Nucleus accumbens (tissue), 56 donors: ENCODE results near the gene SCLT1.
"Not testable (repeated sequence)": the region's sequence is repeated elsewhere in the genome, so short reads cannot be mapped to it uniquely, and the experiment has no call there.

ENCODE experiments used
- DNase-seq, 56 donors: peaks; one replicate each; lab custom pipeline; 2025; lab: John Stamatoyannopoulos, UW

SCLT1 gene

DNA sequence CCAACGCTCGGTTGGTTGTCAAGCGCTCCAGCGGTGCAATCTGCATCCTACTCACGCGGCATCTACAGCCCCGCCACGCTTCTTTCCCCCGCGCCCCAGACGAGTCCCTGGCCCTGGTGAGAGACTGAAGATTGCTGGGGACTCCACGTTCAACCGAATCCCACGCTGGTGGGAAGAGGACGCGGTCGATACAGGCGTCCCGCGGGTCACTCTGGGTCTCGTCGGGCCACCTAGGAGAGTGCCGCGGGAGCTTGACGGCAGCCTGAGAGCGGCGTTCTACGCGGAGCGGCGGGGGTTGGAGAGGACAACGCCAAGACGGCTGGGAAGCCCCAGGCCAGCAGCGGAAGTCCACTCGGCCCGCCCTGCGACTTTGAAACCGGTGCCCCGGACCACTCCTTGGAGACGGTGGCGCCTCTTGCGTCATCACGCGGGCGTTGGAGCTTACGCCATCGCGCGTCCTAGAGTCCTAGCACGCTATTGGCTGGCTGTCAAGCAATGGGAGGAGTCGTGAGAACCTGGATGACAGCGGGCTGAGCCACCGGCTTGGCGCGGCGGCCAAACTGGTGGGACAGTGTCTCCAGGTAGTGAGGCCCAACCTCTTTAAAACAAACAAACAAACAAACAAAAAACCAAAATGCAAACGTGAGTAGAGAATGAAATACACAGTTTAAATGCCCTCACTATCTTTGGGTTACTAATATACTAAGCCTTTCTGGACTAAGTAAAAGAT is at the start of gene SCLT1:
TSS of gene SCLT1 (minus strand) at position 349 of the 730 bp plus-strand sequence. CDS start 436 bp downstream, outside the sequence.
- DNase-seq, result peak; percentile 63 to 99 (median 94)

DNA sequence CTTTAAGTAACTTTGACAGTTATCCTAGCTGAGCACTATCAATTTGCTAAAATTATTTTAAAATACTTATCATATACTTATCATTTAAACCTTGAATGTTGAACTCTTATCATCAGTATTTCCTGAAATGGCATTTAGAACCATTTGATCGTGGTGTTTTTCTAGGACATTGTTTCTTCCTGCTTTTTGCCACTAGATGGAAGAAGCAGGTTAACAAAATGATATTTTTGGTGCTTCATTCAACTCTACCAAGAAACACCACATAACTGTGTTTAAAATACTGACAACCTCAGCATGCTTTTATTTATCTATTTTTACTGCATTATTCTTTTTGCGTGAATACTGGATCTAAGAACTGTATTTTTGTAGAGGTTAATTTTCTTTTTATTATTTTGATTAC is 47.2 kb upstream of the SCLT1 start:
- no peak for DNase-seq

DNA sequence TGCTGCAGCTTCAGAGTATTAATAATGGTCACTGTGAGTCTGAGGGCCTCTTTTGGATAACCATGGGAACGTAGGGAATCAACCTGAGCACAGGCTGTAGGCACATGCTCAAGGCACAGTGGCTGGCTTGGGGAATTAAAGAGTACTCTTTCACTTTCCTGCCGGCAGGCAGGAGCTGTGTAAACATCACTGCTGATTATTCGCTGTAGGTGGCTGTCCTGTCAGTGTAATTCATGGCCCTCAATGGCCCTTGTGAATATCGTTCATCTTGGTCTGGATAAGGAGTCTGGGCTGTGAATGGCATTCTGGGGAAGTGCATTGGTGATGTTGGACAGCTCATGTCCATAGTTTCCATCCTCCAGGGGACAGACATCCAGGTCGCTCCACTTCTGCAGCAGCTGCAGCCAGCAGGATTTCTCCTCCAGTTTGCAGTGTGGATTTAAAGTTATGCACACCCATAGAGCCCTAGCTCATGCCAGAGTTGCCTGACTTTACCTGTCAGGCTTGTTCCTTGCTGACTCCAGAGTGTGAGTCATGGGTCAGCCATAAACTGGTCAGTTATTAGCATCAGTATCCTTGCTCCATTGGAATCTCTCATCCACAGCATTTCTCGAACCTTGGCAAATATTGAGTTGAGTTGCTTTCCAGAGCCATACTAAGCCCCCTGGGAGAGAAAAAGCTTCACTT is 45.6 kb upstream of the SCLT1 start:
- DNase-seq, result no peak

DNA sequence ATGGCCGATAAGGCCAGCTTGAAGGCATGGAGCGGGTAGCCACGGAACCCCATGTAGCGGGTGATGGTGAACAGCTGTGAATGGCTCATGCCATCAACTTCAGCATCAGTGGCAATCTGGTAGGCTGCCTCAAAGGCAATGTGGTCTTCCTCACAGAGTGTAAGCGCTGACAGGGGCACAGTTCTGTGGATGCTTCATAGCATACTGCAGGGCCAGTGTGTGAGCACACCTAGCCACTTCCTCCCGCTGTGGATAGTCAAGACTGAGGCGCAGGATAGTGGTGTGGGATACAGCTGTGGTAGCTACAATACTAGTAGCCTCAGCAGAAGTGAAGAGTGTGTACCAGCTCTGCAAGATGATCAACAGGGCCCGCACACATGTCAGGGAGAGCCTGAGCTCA is 43.1 kb upstream of the SCLT1 start:
- no peak for DNase-seq

DNA sequence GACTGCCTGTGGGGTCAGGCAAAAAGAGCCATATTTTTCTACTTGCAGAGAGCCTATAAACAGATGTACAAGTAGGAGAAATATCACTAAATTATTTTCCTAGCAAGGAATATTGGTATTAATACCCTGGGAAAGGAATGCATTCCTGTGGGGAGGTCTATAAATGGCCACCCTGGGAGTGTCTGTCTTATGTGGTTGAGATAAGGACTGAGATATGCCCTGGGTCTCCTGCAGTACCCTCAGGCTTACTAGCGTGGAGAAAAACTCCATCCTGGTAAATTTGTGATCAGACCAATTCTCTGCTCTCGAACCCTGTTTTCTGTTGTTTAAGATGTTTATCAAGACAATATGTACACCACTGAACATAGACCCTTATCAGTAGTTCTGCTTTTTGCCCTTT is 38.0 kb upstream of the SCLT1 start:
- DNase-seq, result no peak

DNA sequence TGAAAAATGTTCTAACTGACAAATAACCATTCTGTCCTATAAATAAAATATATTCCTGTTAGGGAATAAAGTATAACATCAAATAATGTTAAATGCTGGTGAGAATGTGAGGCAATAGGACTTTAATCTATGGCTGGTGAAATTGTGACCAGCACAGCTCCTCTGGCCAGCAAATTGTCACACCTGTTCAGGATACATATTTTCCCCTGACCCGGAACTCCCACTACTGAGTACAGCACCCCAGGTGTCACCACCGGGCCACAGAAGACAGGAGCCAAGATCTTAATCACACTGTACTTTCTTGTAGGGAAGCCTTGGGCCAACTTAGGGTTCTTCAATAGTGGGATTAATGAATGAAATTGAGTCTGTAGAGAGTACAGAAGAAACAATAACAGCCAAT is 35.8 kb upstream of the SCLT1 start:
- DNase-seq, result no peak

DNA sequence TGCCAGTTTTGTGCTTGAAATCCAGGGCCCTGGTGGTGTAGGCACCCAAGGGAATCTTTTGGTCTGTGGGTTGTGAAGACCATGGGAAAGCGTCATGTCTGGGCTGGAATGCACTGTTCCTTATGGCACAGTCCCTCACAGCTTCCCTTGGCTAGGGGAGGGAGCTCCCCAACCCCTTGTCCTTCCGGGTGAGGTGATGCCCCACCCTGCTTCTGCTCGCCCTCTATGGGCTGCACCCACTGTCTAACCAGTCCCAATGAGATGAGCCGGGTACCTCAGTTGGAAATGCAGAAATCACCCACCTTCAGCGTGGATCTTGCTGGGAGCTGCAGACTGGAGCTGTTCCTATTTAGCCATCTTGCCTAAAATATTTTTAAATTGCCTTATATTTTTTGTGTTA is 33.3 kb upstream of the SCLT1 start:
- not testable (repeated sequence) for DNase-seq

DNA sequence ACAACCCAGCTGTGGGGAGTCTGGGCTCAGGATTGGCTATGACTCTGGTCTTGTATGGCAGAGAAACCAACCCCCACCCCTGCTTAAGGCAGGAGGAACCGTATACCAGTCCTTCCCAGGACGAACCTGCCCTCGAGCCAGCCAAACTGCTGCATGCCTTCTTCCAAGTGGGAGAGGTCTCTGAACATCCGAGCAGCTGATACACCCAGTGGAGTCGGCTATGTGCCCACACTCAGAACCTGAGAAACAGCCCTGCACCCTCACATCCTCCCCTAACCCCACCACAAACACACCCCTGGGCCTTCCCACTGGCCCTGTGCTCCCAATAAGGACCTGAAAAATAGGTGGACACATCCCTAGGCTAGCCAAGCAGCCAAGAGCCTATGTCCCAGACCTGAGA is 24.4 kb upstream of the SCLT1 start:
- DNase-seq, result no peak

DNA sequence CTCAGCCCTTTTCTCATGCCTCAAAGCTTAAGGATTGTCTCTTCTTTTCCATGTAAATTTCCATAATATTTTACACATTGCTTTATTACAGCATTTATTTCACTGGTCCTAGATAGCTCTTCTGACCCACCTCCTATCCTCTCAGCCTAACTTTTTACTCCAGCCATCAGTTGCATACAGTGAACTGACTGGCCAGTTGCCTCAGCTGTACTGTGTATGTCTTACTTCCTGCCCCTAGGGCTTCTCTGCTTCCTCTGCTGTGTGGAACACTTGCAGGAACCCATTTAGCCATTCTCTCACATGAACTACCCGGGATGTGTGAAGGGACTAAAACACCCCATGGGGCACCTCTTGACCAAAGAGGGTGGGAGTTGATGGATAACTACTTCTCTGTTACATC is 20.6 kb upstream of the SCLT1 start:
- DNase-seq, result no peak

DNA sequence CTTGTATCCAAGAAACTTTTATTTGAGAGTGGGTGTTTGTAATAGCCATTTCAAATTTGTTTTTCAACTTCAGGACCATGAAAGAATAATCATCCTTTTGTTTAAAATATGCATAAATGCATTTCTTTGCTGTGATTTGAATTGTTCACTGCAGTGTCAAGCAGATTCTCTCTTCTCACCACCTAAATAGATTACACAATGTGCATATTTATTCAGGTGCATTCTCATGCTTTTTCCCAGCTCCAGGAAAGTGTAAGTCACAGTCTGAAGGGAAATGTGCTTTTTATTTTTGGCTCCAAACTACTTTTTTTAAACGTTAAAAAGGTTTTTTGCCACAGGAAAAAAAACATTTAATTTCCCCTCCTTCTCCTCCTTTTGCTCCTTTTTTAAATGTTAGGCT is 20.1 kb upstream of the SCLT1 start:
- DNase-seq, result no peak

DNA sequence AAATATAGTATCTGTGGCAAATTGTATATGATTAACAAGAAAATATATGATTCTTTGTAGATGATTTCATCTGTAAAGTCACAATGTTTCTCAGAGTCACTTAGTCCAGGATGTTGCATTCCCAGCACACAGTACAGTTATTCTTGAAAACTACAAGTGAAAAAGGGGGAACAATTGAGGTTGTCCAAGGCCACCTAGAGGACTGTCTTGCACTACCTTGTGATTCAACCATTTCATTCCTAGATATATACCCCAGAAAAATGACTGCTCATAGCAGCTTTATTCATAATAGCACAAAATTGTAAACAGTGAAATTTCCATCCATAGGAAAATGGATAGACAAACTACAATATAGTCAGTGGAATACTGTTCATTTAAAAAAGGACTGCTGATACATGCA is 18.6 kb upstream of the SCLT1 start:
- DNase-seq, result no peak

DNA sequence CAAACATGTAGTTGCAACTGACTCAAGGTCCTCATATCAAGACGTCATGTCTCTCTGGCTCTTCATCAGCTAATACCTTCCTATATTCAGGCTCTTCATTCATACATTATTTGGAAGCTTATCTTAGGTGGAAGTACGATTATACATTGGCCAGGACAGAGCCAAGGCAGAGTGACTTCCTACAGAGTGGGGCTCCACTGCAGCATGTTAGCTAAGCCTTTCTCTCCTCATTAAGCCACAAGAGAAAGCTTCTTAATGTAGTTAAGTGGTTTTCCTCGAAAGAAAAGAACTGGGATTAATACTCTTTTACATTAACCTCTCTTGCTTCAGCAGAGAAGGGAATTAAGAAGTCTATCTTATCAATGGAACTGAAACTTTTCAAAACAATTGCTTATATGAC is 17.6 kb upstream of the SCLT1 start:
- DNase-seq, result no peak

DNA sequence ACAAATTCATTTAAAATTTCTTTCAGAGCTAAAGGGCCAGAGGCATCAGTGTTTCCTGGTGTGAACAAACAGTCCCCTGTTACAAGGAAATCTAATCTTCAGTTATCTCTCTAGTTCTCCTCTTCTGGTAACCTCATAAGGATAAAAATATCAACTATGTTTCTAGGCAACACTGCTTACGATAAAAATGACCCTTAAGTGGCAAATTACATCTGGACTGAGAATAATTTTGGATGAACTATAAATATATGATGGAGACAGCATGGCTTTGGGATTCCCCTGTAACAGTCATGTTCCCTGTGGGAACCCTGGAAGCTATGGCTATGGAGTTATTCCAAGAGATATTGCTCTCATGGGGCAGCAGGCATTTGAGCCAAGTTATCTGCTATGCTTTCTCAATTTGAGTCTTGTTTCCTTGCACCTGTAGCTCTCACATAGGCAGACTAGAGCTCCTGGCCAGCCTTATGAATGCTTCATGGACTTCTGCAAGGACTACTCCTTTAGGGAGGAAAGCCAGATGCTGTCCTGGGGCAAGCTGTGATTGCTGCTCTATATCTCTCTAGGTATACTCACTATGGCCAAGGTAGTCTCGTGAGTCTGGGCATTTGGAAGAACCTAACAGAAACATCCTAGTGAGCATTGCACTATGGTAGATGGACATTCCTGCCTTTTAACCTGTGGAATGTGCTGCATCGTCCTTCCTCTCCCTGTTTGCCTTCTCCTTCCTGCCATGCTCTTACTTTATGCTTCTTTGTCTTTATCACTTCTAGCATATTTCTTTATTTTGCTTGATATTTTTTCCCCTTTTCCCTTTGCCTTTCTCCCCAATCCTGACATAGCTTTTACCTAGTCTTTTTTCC is 16.9 kb upstream of the SCLT1 start:
- no peak for DNase-seq

DNA sequence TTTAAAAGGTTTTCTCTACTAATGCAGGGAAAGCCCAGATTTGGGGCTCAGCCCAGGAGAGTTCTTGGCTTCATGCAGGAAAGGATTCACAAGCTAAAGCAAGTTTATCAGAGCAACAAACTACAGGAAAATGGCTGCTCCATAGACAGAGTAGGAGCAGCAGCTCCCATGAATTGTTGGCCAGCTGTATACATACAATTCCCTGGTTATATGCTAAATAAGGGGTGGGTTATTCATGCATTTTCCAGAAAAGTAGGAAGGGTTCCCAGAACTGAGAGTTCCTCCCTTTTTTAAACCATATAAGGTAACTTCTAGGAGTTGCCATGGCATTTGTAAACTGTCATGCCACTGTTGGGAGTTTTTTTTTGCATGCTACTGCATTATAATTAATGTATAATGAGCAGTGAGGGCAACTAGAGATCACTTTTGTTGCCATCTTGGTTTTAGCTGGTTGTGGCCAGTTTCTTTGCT is 5.2 kb upstream of the SCLT1 start:
- no peak for DNase-seq

DNA sequence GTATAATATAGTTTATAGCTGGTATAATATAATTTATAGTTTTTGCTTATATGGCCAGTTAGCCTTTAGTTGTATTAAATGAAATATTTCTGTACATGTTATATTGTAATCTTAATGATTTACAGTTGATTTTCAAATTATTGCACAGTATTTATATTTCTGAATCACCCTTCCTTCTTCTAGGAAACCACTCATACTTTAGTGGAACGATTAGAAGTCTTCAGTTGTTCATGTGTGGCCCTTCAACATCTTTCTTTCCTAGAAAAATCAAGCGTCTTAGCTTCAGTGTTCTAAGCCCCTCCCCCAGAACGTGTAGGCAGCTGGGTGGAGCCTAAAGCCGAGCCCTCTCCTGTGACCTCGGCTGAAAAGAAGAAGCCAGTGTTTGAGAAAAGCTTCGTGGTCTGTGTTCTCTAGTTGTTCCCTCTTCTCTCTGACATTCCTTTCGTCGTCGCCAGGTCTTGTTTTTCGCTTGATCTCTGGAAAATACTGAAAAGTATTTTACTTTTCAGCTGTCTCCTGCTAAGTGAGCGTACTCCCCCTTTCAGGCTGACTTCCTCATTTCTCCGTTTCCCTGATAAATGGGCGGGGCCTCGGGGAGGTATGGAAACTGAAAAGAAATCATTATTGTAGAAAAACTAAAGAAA is 2.6 kb upstream of the SCLT1 start, which contains the start of gene C4orf33:
TSS of gene C4orf33 (plus strand) at position 342 of the 644 bp plus-strand sequence. CDS start 6,459 bp downstream, outside the sequence.
- DNase-seq, result peak in 49 of 56 donors; percentile 3 to 74 (median 40)

DNA sequence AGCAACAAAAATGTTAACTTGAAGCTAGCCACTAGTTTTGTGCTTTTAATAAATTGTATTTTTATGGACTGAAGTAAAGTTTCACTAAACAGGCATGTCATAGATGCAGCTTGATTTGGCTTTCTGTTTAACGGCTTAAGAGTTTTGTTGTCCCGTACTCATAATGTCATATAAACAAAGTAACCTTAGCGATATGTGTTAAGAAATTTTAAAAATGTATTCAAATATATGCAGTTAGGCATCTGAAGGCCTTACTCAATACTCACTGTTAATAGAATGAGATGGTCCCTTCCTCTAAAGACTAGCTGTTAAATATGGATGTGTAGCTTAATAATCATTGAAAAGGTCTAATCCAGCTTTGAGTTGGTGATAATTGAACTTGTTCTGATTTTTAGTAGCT is 1.0 kb upstream of the SCLT1 start:
- no peak for DNase-seq

DNA sequence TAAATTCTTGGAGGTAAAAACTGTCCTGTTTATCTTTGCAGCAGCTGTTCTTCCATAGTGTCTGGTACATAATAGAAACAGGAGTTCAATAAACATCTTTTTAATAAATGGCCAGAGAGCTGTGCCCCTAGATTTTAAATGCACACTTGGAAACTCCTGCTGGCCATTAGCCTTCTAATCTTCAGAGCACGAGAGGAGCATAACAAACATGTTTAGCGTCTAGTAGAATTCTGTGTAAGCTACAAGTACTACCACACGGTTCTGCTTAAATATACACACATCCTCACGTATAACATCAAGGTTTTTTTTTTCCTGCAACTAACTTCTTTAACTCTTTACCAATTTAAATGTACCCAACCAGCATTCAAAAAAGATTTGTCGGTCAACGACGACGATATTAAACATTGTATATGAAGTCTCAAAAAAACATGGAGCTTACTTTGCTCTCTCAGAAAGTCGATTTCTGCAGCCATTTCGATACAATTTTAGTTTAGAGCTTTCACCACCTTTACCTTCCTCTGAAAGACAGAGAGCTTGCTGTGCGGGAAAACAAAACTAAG is 628 bp downstream of the SCLT1 start:
- DNase-seq, result no peak

DNA sequence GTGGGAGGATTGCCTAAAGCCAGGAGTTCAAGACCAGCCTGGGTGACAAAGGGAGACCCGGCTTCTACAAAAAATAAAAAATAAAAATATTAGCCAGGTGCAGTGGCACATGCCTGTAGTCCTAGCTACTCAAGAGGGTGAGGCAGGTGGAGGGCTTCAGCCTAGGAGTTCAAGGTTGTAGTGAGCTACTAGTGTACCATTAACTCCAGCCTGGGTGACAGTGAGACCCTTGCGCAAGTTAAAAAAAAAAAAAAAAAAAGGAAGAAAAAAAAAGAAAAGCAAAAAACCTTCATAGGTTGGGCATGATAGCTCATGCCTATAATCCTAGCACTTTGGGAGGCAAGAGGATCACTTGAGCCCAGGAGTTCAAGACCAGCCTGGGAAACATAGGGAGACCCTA is 5.8 kb downstream of the SCLT1 start:
- DNase-seq, result no peak

DNA sequence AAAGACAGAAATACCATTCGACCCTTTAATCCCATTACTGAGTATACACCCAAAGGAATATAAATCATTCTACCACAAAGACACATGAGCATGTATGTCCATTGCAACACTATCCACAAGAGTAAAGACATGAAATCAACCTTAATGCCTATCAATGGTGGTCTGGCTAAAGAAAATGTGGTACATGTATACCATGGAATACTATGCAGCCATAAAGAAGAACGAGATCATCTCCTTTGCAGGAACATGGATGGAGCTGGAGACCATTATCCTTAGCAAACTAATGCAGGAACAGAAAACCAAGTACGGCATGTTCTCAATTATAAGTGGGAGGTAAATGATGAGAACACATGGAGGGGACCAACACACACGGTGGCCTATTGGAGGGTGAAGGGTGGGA is 7.9 kb downstream of the SCLT1 start:
- DNase-seq, result no peak

DNA sequence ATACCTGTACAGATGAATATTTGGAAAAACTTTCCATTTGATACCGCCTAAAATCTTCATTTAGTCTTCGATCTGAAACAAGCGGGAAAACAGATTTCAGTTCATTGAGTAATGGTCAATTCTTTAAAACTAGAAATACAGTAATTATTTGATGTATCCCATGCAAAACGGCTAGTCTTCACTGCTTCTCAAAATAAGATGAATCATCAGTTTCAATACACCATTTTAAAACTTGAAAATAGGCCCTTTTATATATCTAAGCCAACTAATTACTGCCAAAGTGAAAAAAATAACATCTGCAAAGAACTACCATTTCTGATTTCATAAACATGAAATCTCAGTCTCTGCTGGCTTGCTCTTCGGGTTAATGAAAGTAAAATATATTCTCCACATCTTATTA is 11.0 kb downstream of the SCLT1 start:
- no peak for DNase-seq
